Keratinocyte (primary cell): Measurements from ENCODE around the gene IRX2. TPM values are rescaled to one million over a fixed set of nuclear protein-coding genes. Genes with fewer than 3 reads are reported as not detected.

Source experiments
- DNase-seq: peaks from one replicate; pipeline ENCODE4 v3.0.0-alpha.2; 2011; ENCODE audit warnings: low read depth, missing footprints, low spot score
- FAIRE-seq: peaks from 2 replicates; lab custom pipeline; 2011; peaks lifted over from hg19 to GRCh38; lab: Jason Lieb, UNC
- H2AFZ ChIP-seq: 2 replicates; pipeline ENCODE4 v1.6.0; 2012; ENCODE audit warnings: low read length, control low read depth, inconsistent platforms; ENCODE audit not compliant: control insufficient read depth
- H3K27ac ChIP-seq: 2 replicates; pipeline ENCODE4 v1.5.1; 2011; ENCODE audit warnings: low read length; ENCODE audit not compliant: control insufficient read depth, insufficient read depth
- H3K27me3 ChIP-seq: 3 replicates; pipeline ENCODE4 v1.6.0; 2011; ENCODE audit warnings: low read length; ENCODE audit not compliant: control insufficient read depth, insufficient read depth; ENCODE audit errors: extremely low read depth
- H3K36me3 ChIP-seq, 2 experiments: 2 replicates in 1 of 2; 3 replicates in 1 of 2; pipeline ENCODE4 v1.5.1; 2011; ENCODE audit warnings: low read length in 2 of 2, mild to moderate bottlenecking in 1 of 2; ENCODE audit not compliant: control insufficient read depth in 2 of 2, insufficient read depth in 2 of 2; ENCODE audit errors: extremely low read depth in 1 of 2
- H3K4me1 ChIP-seq: 3 replicates; pipeline ENCODE4 v1.5.1; 2011; ENCODE audit warnings: low read length; ENCODE audit not compliant: control insufficient read depth, insufficient read depth; ENCODE audit errors: extremely low read depth
- H3K4me2 ChIP-seq: 3 replicates; pipeline ENCODE4 v1.6.0; 2011; ENCODE audit warnings: low read depth, low read length; ENCODE audit not compliant: control insufficient read depth, insufficient read depth; ENCODE audit errors: extremely low read depth
- H3K4me3 ChIP-seq, 3 experiments: fragments of 200-600 bp in 1 of 3; sonication (generic) in 1 of 3; 2 replicates in 2 of 3; 3 replicates in 1 of 3; pipeline ENCODE4 v1.5.1; 2011 to 2016; ENCODE audit warnings: low read length in 3 of 3, mild to moderate bottlenecking in 3 of 3, control low read depth in 2 of 3, inconsistent platforms in 1 of 3, low read depth in 1 of 3, mixed read lengths in 1 of 3, mixed run types in 1 of 3, moderate library complexity in 1 of 3; ENCODE audit not compliant: control insufficient read depth in 2 of 3, insufficient read depth in 2 of 3; ENCODE audit errors: extremely low read depth in 1 of 3
- H3K79me2 ChIP-seq: 2 replicates; pipeline ENCODE4 v1.6.0; 2012; ENCODE audit warnings: low read length; ENCODE audit not compliant: control insufficient read depth, insufficient read depth
- H3K9ac ChIP-seq: 3 replicates; pipeline ENCODE4 v1.6.0; 2011; ENCODE audit warnings: low read length; ENCODE audit not compliant: control insufficient read depth, insufficient read depth; ENCODE audit errors: extremely low read depth
- H3K9me1 ChIP-seq: 3 replicates; pipeline ENCODE4 v1.6.0; 2011; ENCODE audit warnings: low read length; ENCODE audit not compliant: control insufficient read depth, insufficient read depth; ENCODE audit errors: extremely low read depth
- H3K9me3 ChIP-seq: 2 replicates; pipeline ENCODE4 v1.5.1; 2012; ENCODE audit warnings: low read depth, low read length; ENCODE audit not compliant: control insufficient read depth
- H4K20me1 ChIP-seq: 3 replicates; pipeline ENCODE4 v1.6.0; 2011; ENCODE audit warnings: low read length; ENCODE audit not compliant: control insufficient read depth, insufficient read depth; ENCODE audit errors: extremely low read depth
- EZH2 ChIP-seq: IDR thresholded peaks from one replicate; pipeline ENCODE4 v1.6.1; 2012; ENCODE audit warnings: inconsistent platforms, mild to moderate bottlenecking, low read length, moderate library complexity
- dilution Hi-C: fragments of 300-500 bp; cut with MboI; formaldehyde crosslinking; loops from one replicate; pipeline ENCODE4 v1.7.0; 2020; ENCODE audit warnings: low sequenced_read_pairs; ENCODE audit not compliant: extremely low pct_ligation_motif_present
- polyA plus RNA-seq, 5 experiments: library from polyadenylated mRNA; depleted of rRNA in 3 of 5; stranded (reverse) in 3 of 5; stranded (forward) in 1 of 5; unstranded in 1 of 5; fragments of >200 nt; gene quantifications; 1 replicate in 1 of 5; 2 replicates in 3 of 5; 3 replicates in 1 of 5; pipeline versions ENCODE4 v1.2.1 to v1.2.3, GENCODE V29; 2011 to 2012; ENCODE audit warnings: missing spikeins in 2 of 5, low read depth in 1 of 5, low replicate concordance in 1 of 5
- TF ChIP-seq, protein P1 (sequence below), 3 experiments: IDR thresholded peaks in 1 of 3; conservative IDR thresholded peaks in 1 of 3; optimal IDR thresholded peaks in 1 of 3; 2 replicates in 2 of 3; 3 replicates in 1 of 3; pipeline versions ENCODE3 to v1.5.1; 2011; ENCODE audit warnings: low read length in 3 of 3, mild to moderate bottlenecking in 3 of 3, moderate library complexity in 2 of 3, control low read depth in 1 of 3, inconsistent platforms in 1 of 3; ENCODE audit not compliant: insufficient read depth in 2 of 3; ENCODE audit errors: extremely low read depth in 1 of 3

The IRX2 gene
- polyA plus RNA-seq, 1 donor (not counting 4 experiments of a cell fraction or from before 2014, with no cell fraction given) = 27.1 TPM

DNA sequence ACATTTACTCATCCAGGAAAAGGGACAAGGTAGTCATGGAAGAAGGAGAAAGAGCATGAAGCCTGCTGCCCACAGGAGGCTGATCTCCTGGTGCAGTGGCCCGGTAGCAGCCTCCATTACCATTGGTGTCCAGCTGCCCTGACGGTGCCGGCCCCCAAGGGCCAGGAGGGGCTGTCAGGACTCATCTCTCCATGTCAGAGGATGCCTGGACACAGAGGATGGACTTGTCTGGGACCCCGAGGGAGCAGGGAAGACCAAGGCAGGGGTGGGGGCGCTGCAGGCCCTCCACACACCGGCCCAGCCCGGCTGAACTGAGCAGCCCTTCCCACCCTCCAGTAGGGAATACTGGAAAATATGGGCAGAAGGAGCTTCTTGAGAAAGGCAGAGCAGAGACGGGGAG lies 52.2 kb downstream of the IRX2 start:
- H3K4me1 ChIP-seq = peaks cover 6% of the 10 kb centered on the region
- H3K36me3 ChIP-seq = no peaks in the 10 kb centered on the region
- H2AFZ ChIP-seq = no peak overlapping the region
- FAIRE-seq = no peak
- no peaks in the 10 kb centered on the region for H3K79me2 ChIP-seq
- no peak overlapping the region for H3K9ac ChIP-seq
- dilution Hi-C loops = no loop called here
- H3K9me1 ChIP-seq = no peaks in the 10 kb centered on the region
- H3K27me3 ChIP-seq = peaks cover 4% of the 10 kb centered on the region
- no peak for DNase-seq
- H3K4me2 ChIP-seq = no peak overlapping the region
- no peaks in the 10 kb centered on the region for H4K20me1 ChIP-seq
- no peak overlapping the region for H3K4me3 ChIP-seq
- no peak for TF ChIP-seq EZH2
- TF ChIP-seq, protein P1, sequence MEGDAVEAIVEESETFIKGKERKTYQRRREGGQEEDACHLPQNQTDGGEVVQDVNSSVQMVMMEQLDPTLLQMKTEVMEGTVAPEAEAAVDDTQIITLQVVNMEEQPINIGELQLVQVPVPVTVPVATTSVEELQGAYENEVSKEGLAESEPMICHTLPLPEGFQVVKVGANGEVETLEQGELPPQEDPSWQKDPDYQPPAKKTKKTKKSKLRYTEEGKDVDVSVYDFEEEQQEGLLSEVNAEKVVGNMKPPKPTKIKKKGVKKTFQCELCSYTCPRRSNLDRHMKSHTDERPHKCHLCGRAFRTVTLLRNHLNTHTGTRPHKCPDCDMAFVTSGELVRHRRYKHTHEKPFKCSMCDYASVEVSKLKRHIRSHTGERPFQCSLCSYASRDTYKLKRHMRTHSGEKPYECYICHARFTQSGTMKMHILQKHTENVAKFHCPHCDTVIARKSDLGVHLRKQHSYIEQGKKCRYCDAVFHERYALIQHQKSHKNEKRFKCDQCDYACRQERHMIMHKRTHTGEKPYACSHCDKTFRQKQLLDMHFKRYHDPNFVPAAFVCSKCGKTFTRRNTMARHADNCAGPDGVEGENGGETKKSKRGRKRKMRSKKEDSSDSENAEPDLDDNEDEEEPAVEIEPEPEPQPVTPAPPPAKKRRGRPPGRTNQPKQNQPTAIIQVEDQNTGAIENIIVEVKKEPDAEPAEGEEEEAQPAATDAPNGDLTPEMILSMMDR (optimal IDR thresholded peaks at IDR 0.05 in 1 of 3, IDR thresholded peaks at IDR 0.05 in 1 of 3, conservative IDR thresholded peaks at IDR 0.05 in 1 of 3; ENCODE audit: extremely low read depth in 1 of 3, insufficient read depth in 2 of 3, low read length in 3 of 3) = no peak
- no peak overlapping the region for H3K27ac ChIP-seq
- no peaks in the 10 kb centered on the region for H3K9me3 ChIP-seq

DNA sequence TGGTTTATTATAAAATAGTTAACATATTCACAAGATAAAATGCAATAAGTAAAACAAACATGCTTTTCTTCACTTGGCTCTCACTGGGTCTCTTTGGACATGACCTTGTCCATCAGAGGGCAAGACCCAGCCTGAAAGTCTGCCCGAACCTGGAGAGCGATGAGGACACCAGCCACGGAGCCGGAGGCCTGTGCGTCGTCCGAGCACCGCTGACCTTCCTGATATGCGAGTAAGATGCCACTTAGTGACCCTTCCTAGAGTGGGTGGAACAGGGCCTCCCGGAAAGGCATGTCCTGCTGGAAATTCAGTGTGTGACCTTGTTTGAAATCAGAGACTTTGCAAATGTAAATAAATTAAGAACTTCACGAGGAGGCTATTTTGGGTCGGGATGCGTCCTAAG lies 52.9 kb downstream of the IRX2 start:
- Histone ChIP-seq H3K27ac (no peak overlapping the region), H3K4me2 (no peak overlapping the region), H3K4me1 (peaks cover 6% of the 10 kb centered on the region), H4K20me1 (no peaks in the 10 kb centered on the region), H2AFZ (no peak overlapping the region), H3K9me1 (no peaks in the 10 kb centered on the region), H3K9ac (no peak overlapping the region), H3K36me3 (no peaks in the 10 kb centered on the region), H3K79me2 (no peaks in the 10 kb centered on the region), H3K9me3 (no peaks in the 10 kb centered on the region), H3K27me3 (peaks cover 4% of the 10 kb centered on the region), H3K4me3 (no peak overlapping the region)
- TF ChIP-seq EZH2 = no peak
- TF ChIP-seq, protein P1 (optimal IDR thresholded peaks at IDR 0.05 in 1 of 3, IDR thresholded peaks at IDR 0.05 in 1 of 3, conservative IDR thresholded peaks at IDR 0.05 in 1 of 3; ENCODE audit: extremely low read depth in 1 of 3, insufficient read depth in 2 of 3, low read length in 3 of 3) = no peak
- DNase-seq (no peak), FAIRE-seq (no peak)
- dilution Hi-C loops = no loop called here
